ENCODE data around the gene APEH. TPM values are rescaled to one million over a fixed set of nuclear protein-coding genes. Genes with fewer than 3 reads are reported as not detected.
A peak's percentile ranks its signal among the peaks of the same experiment; 100 is the strongest.

Gene APEH
- total RNA-seq = 10 to 100 TPM; 91.3 to 94.1 TPM
- polyA plus RNA-seq = 10 to 100 TPM; 65.1 to 83.8 TPM

- no peaks in the 10 kb centered on the region for H3K27me3 ChIP-seq (ENCODE audit: control insufficient read depth in 4 of 4, insufficient read depth in 4 of 4, low read length in 3 of 4)
Observed at GRCh38 chr3:49673715-49674496, at the start of gene APEH. Gene APEH (plus strand): TSS chr3:49674351. CDS start chr3:49674402, 51 bp downstream.

More at GRCh38 chr3:49673715-49674496, at the start of gene APEH:
- H3K36me3 ChIP-seq (ENCODE audit: control insufficient read depth in 4 of 4, insufficient read depth in 3 of 4, low read depth in 1 of 4, low read length in 3 of 4) = peaks cover 8 to 25% (median 11%) of the 10 kb centered on the region in 4 donors
- no peak for TF ChIP-seq CTCF (IDR thresholded peaks at IDR 0.05; ENCODE audit: low read depth, low read length, missing input control)
- no peak for TF ChIP-seq RAD21 (IDR thresholded peaks at IDR 0.05)
- peak; percentile 52 for TF ChIP-seq NR2F2 (IDR thresholded peaks at IDR 0.05)
- TF ChIP-seq, protein P1, sequence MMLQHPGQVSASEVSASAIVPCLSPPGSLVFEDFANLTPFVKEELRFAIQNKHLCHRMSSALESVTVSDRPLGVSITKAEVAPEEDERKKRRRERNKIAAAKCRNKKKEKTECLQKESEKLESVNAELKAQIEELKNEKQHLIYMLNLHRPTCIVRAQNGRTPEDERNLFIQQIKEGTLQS (IDR thresholded peaks at IDR 0.05) = no peak
- TF ChIP-seq REST (IDR thresholded peaks at IDR 0.05) = peak; percentile 80
- TF ChIP-seq SP1 (IDR thresholded peaks at IDR 0.05) = peak; percentile 65
- TF ChIP-seq ZBTB33 (IDR thresholded peaks at IDR 0.05) = no peak
- no peak for TF ChIP-seq FOXA2 (IDR thresholded peaks at IDR 0.05)
- TF ChIP-seq JUND (IDR thresholded peaks at IDR 0.05) = no peak
- peak; percentile 83 for TF ChIP-seq YY1 (IDR thresholded peaks at IDR 0.05)
- no peak for TF ChIP-seq TAF1 (conservative IDR thresholded peaks at IDR 0.05)
- peak in 1 of 2 donors; percentile 23 for TF ChIP-seq HNF4A (conservative IDR thresholded peaks at IDR 0.05)
- TF ChIP-seq FOXA1 (IDR thresholded peaks at IDR 0.05) = peak; percentile 24
- TF ChIP-seq HNF4G (IDR thresholded peaks at IDR 0.05) = no peak
- TF ChIP-seq MAX (IDR thresholded peaks at IDR 0.05) = no peak
- peak; percentile 62 to 85 for TF ChIP-seq GABPA (IDR thresholded peaks at IDR 0.05 in 1 of 2, conservative IDR thresholded peaks at IDR 0.05 in 1 of 2)
- TF ChIP-seq EGR1 (IDR thresholded peaks at IDR 0.05; ENCODE audit: low read depth in 2 of 2) = no peak
- TF ChIP-seq RXRA (IDR thresholded peaks at IDR 0.05) = peak; percentile 41 to 73
- under 1% methylated on average over 71 of the region's 71 CpGs for WGBS
- H3K9me3 ChIP-seq (ENCODE audit: control insufficient read depth in 4 of 4, low read length in 3 of 4) = no peaks in the 10 kb centered on the region
- peaks cover 28 to 62% (median 44%) of the 10 kb centered on the region in 4 donors for H3K4me1 ChIP-seq (ENCODE audit: control insufficient read depth in 4 of 4, insufficient read depth in 4 of 4, low read length in 3 of 4)
- H3K9ac ChIP-seq (ENCODE audit: low read depth in 1 of 2, low read length in 2 of 2) = peak within 1 kb of the TSS; percentile 2 to 56
- H3K4me3 ChIP-seq (ENCODE audit: low read depth in 1 of 3, low read length in 3 of 3) = peak within 1 kb of the TSS; percentile 48 to 76 (median 66)
- H3K27ac ChIP-seq (ENCODE audit: low read depth in 1 of 2, low read length in 2 of 2) = peak within 1 kb of the TSS; percentile 84 to 91
- peak; percentile 95 for DNase-seq (ENCODE audit: low spot score)

Data from liver (tissue), 9 donors.